HepG2 (cell line): ENCODE measurements around the gene RAB40C.

Experiments used
- CREB1 ChIP-seq, 2 experiments: fragments of 450-650 bp in 1 of 2; IDR thresholded peaks; 2 replicates each; pipeline ENCODE4 v1.6.1; 2016 to 2017; ENCODE audit warnings: control low read depth in 1 of 2, mild to moderate bottlenecking in 1 of 2, missing compliant biosample characterization in 1 of 2, missing genetic modification characterization in 1 of 2
- MIER3 ChIP-seq: IDR thresholded peaks from 2 replicates; pipeline ENCODE4 v1.6.1; 2016; ENCODE audit warnings: missing compliant biosample characterization, borderline replicate concordance
- MXD1 ChIP-seq: sonication (generic); formaldehyde crosslinking; IDR thresholded peaks from 2 replicates; pipeline ENCODE4 v1.4.0; 2020; ENCODE audit warnings: mild to moderate bottlenecking, missing genetic modification reagents
- ZNF414 ChIP-seq: sonication (generic); formaldehyde crosslinking; IDR thresholded peaks from 2 replicates; pipeline ENCODE4 v1.5.0; 2020; ENCODE audit warnings: missing genetic modification reagents
- ZNF720 ChIP-seq: sonication (generic); formaldehyde crosslinking; IDR thresholded peaks from 2 replicates; pipeline ENCODE4 v1.4.0; 2020; ENCODE audit warnings: missing genetic modification reagents

GRCh38 chr16:630815-631405 is 41.0 kb downstream of the RAB40C start, which contains the start of gene WFIKKN1:
- TF ChIP-seq ZNF720 (CRISPR knock-in tag) (no peak), ZNF414 (CRISPR knock-in tag) (no peak), CREB1 (IDR thresholded peaks at IDR 0.05) (no peak), CREB1 (CRISPR knock-in tag; IDR thresholded peaks at IDR 0.05) (no peak), MIER3 (no peak), MXD1 (no peak)
